ENCODE measurements around the gene AUTS2. TPM values are rescaled to one million over a fixed set of nuclear protein-coding genes. Genes with fewer than 3 reads are reported as not detected.

AUTS2 gene
- total and polyA plus RNA-seq, 9 of the 15 experiments (the other 6 are each of a cell fraction or from before 2014, with no cell fraction given): 0.58 TPM; not detected in 8

- ATAC-seq (no peak), DNase-seq (ENCODE audit: extremely low read depth in 1 of 4, low spot score in 3 of 4) (no peak), FAIRE-seq (no peak)
- 2% methylated on average over 3 of the region's 3 CpGs for WGBS (ENCODE audit: insufficient coverage, low coverage, missing lambda C conversion rate)
- no peak for TF ChIP-seq NRF1 (conservative IDR thresholded peaks at IDR 0.05 in 1 of 2, IDR thresholded peaks at IDR 0.05 in 1 of 2)
- TF ChIP-seq ZNF318 (IDR thresholded peaks at IDR 0.05; ENCODE audit: borderline replicate concordance in 1 of 2, low read depth in 1 of 2): no peak
- TF ChIP-seq HMBOX1 (IDR thresholded peaks at IDR 0.05): no peak
- no peak for TF ChIP-seq MEF2D (tag; conservative IDR thresholded peaks at IDR 0.05; ENCODE audit: low read depth)
- TF ChIP-seq HNRNPK (IDR thresholded peaks at IDR 0.05; ENCODE audit: low read depth, low read length, poor library complexity, severe bottlenecking): no peak
- TF ChIP-seq ARID3B (CRISPR knock-in tag; IDR thresholded peaks at IDR 0.05; ENCODE audit: borderline replicate concordance): no peak
- TF ChIP-seq ZNF311 (CRISPR knock-in tag; IDR thresholded peaks at IDR 0.05): no peak
- no peak for TF ChIP-seq ZSCAN29 (IDR thresholded peaks at IDR 0.05)
- TF ChIP-seq ZNF785 (CRISPR knock-in tag; IDR thresholded peaks at IDR 0.05): no peak
- no peak overlapping the region for H2AFZ ChIP-seq (ENCODE audit: low read depth, low read length)
- no peaks in the 10 kb centered on the region for H3K27me3 ChIP-seq (ENCODE audit: control insufficient read depth in 2 of 2, insufficient read depth in 2 of 2, low read length in 2 of 2)
- no TSS peak for BruUV-seq (replicated peaks)
- no peaks in the 10 kb centered on the region for H3K36me3 ChIP-seq (ENCODE audit: control insufficient read depth, insufficient read depth, low read length)
- H3K4me1 ChIP-seq (replicated peaks in 1 of 2; ENCODE audit: control insufficient read depth in 2 of 2, insufficient read depth in 2 of 2, low read length in 2 of 2): no peaks in the 10 kb centered on the region
- H3K9me3 ChIP-seq (replicated peaks; ENCODE audit: control insufficient read depth, insufficient read depth, low read depth, low read length): no peaks in the 10 kb centered on the region
- no peaks in the 10 kb centered on the region for H3K9me1 ChIP-seq (ENCODE audit: control insufficient read depth, insufficient read depth, low read length)
- intact Hi-C loops (cut with micrococcal nuclease) (no loop called here), in situ Hi-C loops (cut with MboI) (no loop called here)
- H3K27ac ChIP-seq (ENCODE audit: extremely low read depth, low read depth, low read length): no peak overlapping the region
- H3K4me2 ChIP-seq (ENCODE audit: insufficient read depth, low read length): no peak overlapping the region
- no peak overlapping the region for H3K9ac ChIP-seq (ENCODE audit: insufficient read depth in 1 of 2, low read depth in 2 of 2, low read length in 2 of 2)
- ChIA-PET POLR2A (no interaction called here), CTCF (ENCODE audit: low intra/inter-chr PET ratio) (no interaction called here)
- H3K79me2 ChIP-seq (ENCODE audit: control insufficient read depth, insufficient read depth, low read length): no peaks in the 10 kb centered on the region
- H3K4me3 ChIP-seq: no peak overlapping the region
- no peaks in the 10 kb centered on the region for H4K20me1 ChIP-seq (replicated peaks; ENCODE audit: control insufficient read depth, insufficient read depth, low read length)
Measured at GRCh38 chr7:70040051-70040450, 441.8 kb downstream of the AUTS2 start.
